Activated CD8-positive, alpha-beta memory T cell treated with anti-CD3 and anti-CD28 coated beads for 48 hours (primary cell): ENCODE results near the gene MAGI1.

ENCODE experiments used
- DNase-seq, 3 experiments: peaks; one replicate each; pipeline ENCODE4 v3.0.0-alpha.2; 2020; ENCODE audit warnings: low read depth in 2 of 3, low spot score in 2 of 3

The MAGI1 gene

GRCh38 chr3:65761446-65762234 lies 277.1 kb downstream of the MAGI1 start:
- no peak for DNase-seq

- DNase-seq = no peak
These were observed 279.7 kb downstream of the MAGI1 start for GRCh38 chr3:65758876-65759598.

GRCh38 chr3:65758438-65758837 lies 280.3 kb downstream of the MAGI1 start:
- no peak for DNase-seq

- DNase-seq = no peak
These were observed 286.1 kb downstream of the MAGI1 start for GRCh38 chr3:65752636-65753035.

GRCh38 chr3:65751123-65751700 lies 287.5 kb downstream of the MAGI1 start:
- no peak for DNase-seq

GRCh38 chr3:65749066-65749465 lies 289.7 kb downstream of the MAGI1 start:
- DNase-seq = no peak

GRCh38 chr3:65748326-65748725 lies 290.4 kb downstream of the MAGI1 start:
- DNase-seq = no peak

GRCh38 chr3:65746848-65747247 lies 291.9 kb downstream of the MAGI1 start:
- no peak for DNase-seq

GRCh38 chr3:65745306-65745705 lies 293.4 kb downstream of the MAGI1 start:
- DNase-seq = no peak

GRCh38 chr3:65742914-65743313 lies 295.8 kb downstream of the MAGI1 start:
- no peak for DNase-seq

- no peak for DNase-seq
These were observed 297.2 kb downstream of the MAGI1 start for GRCh38 chr3:65741540-65741939.

- no peak for DNase-seq
These were observed 298.7 kb downstream of the MAGI1 start for GRCh38 chr3:65739901-65740541.

GRCh38 chr3:65734792-65735191 lies 303.9 kb downstream of the MAGI1 start:
- DNase-seq = no peak

GRCh38 chr3:65734382-65734781 lies 304.3 kb downstream of the MAGI1 start:
- no peak for DNase-seq

GRCh38 chr3:65733459-65733858 lies 305.3 kb downstream of the MAGI1 start:
- no peak for DNase-seq

GRCh38 chr3:65732051-65732935 lies 306.4 kb downstream of the MAGI1 start:
- no peak for DNase-seq

GRCh38 chr3:65730449-65730848 lies 308.3 kb downstream of the MAGI1 start:
- DNase-seq = no peak

GRCh38 chr3:65729973-65730372 lies 308.7 kb downstream of the MAGI1 start:
- no peak for DNase-seq

GRCh38 chr3:65729555-65729954 lies 309.2 kb downstream of the MAGI1 start:
- DNase-seq = no peak

- no peak for DNase-seq
These were observed 310.6 kb downstream of the MAGI1 start for GRCh38 chr3:65728138-65728537.

GRCh38 chr3:65723985-65724384 lies 314.7 kb downstream of the MAGI1 start:
- no peak for DNase-seq
